ENCODE measurements around the gene KLB. TPM values are rescaled to one million over a fixed set of nuclear protein-coding genes. Genes with fewer than 3 reads are reported as not detected.

Gene KLB
- total and polyA plus RNA-seq, 2 experiments from 2014 or later = 0.03 to 0.19 TPM

GRCh38 chr4:39441593-39441992 is 34.9 kb downstream of the KLB start:
- no peaks in the 10 kb centered on the region for H3K79me2 ChIP-seq (replicated peaks; ENCODE audit: insufficient read depth)
- no peaks in the 10 kb centered on the region for H3K4me1 ChIP-seq (ENCODE audit: insufficient read depth)
- TF ChIP-seq EZH2 (IDR thresholded peaks at IDR 0.05; ENCODE audit: low read depth, unreplicated experiment) (no peak), CTCF (conservative IDR thresholded peaks at IDR 0.05; ENCODE audit: low read depth in 2 of 2) (no peak), ZNF114 (CRISPR knock-in tag; IDR thresholded peaks at IDR 0.05) (no peak), ZNF331 (CRISPR knock-in tag; IDR thresholded peaks at IDR 0.05; ENCODE audit: low read depth) (no peak), JUNB (IDR thresholded peaks at IDR 0.05; ENCODE audit: unreplicated experiment) (no peak), ETS1 (IDR thresholded peaks at IDR 0.05) (no peak), POLR2AphosphoS5 (IDR thresholded peaks at IDR 0.05; ENCODE audit: low read depth) (no peak)
- TF ChIP-seq, protein P1, sequence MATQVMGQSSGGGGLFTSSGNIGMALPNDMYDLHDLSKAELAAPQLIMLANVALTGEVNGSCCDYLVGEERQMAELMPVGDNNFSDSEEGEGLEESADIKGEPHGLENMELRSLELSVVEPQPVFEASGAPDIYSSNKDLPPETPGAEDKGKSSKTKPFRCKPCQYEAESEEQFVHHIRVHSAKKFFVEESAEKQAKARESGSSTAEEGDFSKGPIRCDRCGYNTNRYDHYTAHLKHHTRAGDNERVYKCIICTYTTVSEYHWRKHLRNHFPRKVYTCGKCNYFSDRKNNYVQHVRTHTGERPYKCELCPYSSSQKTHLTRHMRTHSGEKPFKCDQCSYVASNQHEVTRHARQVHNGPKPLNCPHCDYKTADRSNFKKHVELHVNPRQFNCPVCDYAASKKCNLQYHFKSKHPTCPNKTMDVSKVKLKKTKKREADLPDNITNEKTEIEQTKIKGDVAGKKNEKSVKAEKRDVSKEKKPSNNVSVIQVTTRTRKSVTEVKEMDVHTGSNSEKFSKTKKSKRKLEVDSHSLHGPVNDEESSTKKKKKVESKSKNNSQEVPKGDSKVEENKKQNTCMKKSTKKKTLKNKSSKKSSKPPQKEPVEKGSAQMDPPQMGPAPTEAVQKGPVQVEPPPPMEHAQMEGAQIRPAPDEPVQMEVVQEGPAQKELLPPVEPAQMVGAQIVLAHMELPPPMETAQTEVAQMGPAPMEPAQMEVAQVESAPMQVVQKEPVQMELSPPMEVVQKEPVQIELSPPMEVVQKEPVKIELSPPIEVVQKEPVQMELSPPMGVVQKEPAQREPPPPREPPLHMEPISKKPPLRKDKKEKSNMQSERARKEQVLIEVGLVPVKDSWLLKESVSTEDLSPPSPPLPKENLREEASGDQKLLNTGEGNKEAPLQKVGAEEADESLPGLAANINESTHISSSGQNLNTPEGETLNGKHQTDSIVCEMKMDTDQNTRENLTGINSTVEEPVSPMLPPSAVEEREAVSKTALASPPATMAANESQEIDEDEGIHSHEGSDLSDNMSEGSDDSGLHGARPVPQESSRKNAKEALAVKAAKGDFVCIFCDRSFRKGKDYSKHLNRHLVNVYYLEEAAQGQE (IDR thresholded peaks at IDR 0.05; ENCODE audit: unreplicated experiment) = no peak
- H3K4me1 Mint-ChIP-seq = peaks cover 3% of the 10 kb centered on the region; the same call in 2 of the 3 replicates
- H3K27ac Mint-ChIP-seq = no peak overlapping the region
- no peaks in the 10 kb centered on the region for H3K36me3 Mint-ChIP-seq (ENCODE audit: low read depth)
- H3K27me3 ChIP-seq (ENCODE audit: insufficient read depth) = no peaks in the 10 kb centered on the region
- peaks cover 6% of the 10 kb centered on the region; the same call in 1 of the 2 replicates for H3F3A ChIP-seq (replicated peaks; ENCODE audit: low read depth)
- H3K9me3 Mint-ChIP-seq = no peaks in the 10 kb centered on the region
- no peak overlapping the region for H3K4me3 ChIP-seq
- no peak overlapping the region for H3K27ac ChIP-seq (ENCODE audit: low read depth)
- H3K36me3 ChIP-seq (ENCODE audit: insufficient read depth) = no peaks in the 10 kb centered on the region
- no peak overlapping the region for H3K4me3 Mint-ChIP-seq
- no peaks in the 10 kb centered on the region for H4K20me1 ChIP-seq (replicated peaks; ENCODE audit: insufficient read depth)
- no peak overlapping the region for H3K4me2 ChIP-seq
- H3K9me2 ChIP-seq (ENCODE audit: insufficient read depth) = no peaks in the 10 kb centered on the region
- no peak overlapping the region for H2AFZ ChIP-seq
- no peak for ATAC-seq
- H3K27me3 Mint-ChIP-seq (ENCODE audit: insufficient read depth, low read depth, poor library complexity) = peaks cover 7% of the 10 kb centered on the region
- DNase-seq (ENCODE audit: low spot score) = no peak

DNA sequence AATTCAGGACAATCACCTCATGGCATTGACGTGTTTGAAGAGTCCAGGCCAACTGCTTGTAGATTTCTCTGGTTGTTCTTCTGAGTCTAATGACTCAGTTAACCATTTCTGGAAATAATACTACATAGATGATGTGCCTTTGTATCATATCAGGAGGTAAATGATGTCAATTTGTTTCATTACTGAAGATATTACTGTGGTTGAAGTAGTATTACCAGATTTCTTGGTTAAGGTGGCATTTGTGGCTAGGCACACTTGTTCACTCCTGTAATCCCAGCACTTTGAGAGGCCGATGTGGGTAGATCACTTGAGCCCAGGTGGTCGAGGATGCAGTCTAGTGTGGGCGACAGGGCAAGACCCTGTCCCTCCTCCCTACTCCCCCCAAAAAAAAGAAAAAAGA is 36.3 kb downstream of the KLB start:
- peaks cover 7% of the 10 kb centered on the region; the same call in 2 of the 3 replicates for H3K4me1 Mint-ChIP-seq

More for the DNA sequence above, 36.3 kb downstream of the KLB start:
- TF ChIP-seq CTCF (conservative IDR thresholded peaks at IDR 0.05; ENCODE audit: low read depth in 2 of 2) (no peak), CREB1 (CRISPR knock-in tag; IDR thresholded peaks at IDR 0.05; ENCODE audit: low read depth) (no peak), ETS1 (IDR thresholded peaks at IDR 0.05) (no peak)
- TF ChIP-seq, protein P1 (IDR thresholded peaks at IDR 0.05; ENCODE audit: unreplicated experiment) = no peak
- Histone ChIP-seq H3K4me1 (ENCODE audit: insufficient read depth) (0 out of 2 replicates have a peak, but pooled peaks cover under 1% of the 10 kb centered on the region), H3F3A (replicated peaks; ENCODE audit: low read depth) (peaks cover 12% of the 10 kb centered on the region; the same call in 1 of the 2 replicates), H3K36me3 (ENCODE audit: insufficient read depth) (no peaks in the 10 kb centered on the region), H3K4me3 (no peak overlapping the region), H3K27ac (ENCODE audit: low read depth) (no peak overlapping the region), H2AFZ (no peak overlapping the region), H3K4me2 (no peak overlapping the region), H3K27me3 (ENCODE audit: insufficient read depth) (no peaks in the 10 kb centered on the region), H4K20me1 (replicated peaks; ENCODE audit: insufficient read depth) (no peaks in the 10 kb centered on the region), H3K79me2 (replicated peaks; ENCODE audit: insufficient read depth) (no peaks in the 10 kb centered on the region), H3K9me2 (ENCODE audit: insufficient read depth) (no peaks in the 10 kb centered on the region)
- Mint-ChIP-seq H3K9me3 (no peaks in the 10 kb centered on the region), H3K27me3 (ENCODE audit: insufficient read depth, low read depth, poor library complexity) (peaks cover 10% of the 10 kb centered on the region), H3K4me3 (no peak overlapping the region), H3K36me3 (ENCODE audit: low read depth) (no peaks in the 10 kb centered on the region), H3K27ac (no peak overlapping the region)
- ATAC-seq (no peak), DNase-seq (ENCODE audit: low spot score) (no peak)
